IMR-90 (cell line): ENCODE measurements around the gene KIF20A. TPM values are rescaled to one million over a fixed set of nuclear protein-coding genes. Genes with fewer than 3 reads are reported as not detected.

Source experiments
- ATAC-seq: fragments of 200-7000 bp; cut with Tn5 transposase; 2 replicates; pipeline ENCODE4 v1.9.1; 2020; ENCODE audit warnings: low read depth, mild to moderate bottlenecking, moderate library complexity
- BruUV-seq: library from RNA; stranded (reverse); fragments of 400-500 nt; replicated peaks from 2 replicates; lab custom pipeline; 2021; lab: Mats Ljungman, UMichigan
- CTCF ChIA-PET: fragments of 300-600 bp; formaldehyde crosslinking; extraction: SDS; loops from one replicate; lab custom pipeline; 2021; ENCODE audit warnings: antibody characterized with exemption; lab: Yijun Ruan, JAX
- POLR2A ChIA-PET: fragments of 300-600 bp; sonication (Branson Sonifier 250); formaldehyde crosslinking; loops from one replicate; lab custom pipeline; 2022; ENCODE audit warnings: antibody characterized with exemption; ENCODE audit not compliant: unreplicated experiment; lab: Charles Lee
- DNase-seq: peaks from one replicate; pipeline ENCODE4 v3.0.0; 2013
- H2AFZ ChIP-seq: replicated peaks from 2 replicates; pipeline ENCODE3; 2013; ENCODE audit warnings: low read length, mild to moderate bottlenecking; ENCODE audit not compliant: poor library complexity
- H2AK5ac ChIP-seq: 2 replicates; pipeline ENCODE4 v1.6.1; 2013; ENCODE audit warnings: low read depth, low read length, inconsistent platforms
- H2AK9ac ChIP-seq: replicated peaks from 2 replicates; pipeline ENCODE3; 2013; ENCODE audit warnings: mild to moderate bottlenecking, low read depth, low read length, moderate library complexity; ENCODE audit not compliant: poor library complexity
- H2BK120ac ChIP-seq: 2 replicates; pipeline ENCODE4 v1.6.1; 2013; ENCODE audit warnings: low read depth, low read length, inconsistent platforms
- H2BK15ac ChIP-seq: 3 replicates; pipeline ENCODE4 v1.6.1; 2013; ENCODE audit warnings: low read depth, low read length, inconsistent platforms
- H2BK20ac ChIP-seq: 2 replicates; pipeline ENCODE4 v1.6.1; 2013; ENCODE audit warnings: low read depth, mild to moderate bottlenecking, inconsistent platforms, low read length, moderate library complexity
- H2BK5ac ChIP-seq: 2 replicates; pipeline ENCODE4 v1.6.1; 2013; ENCODE audit warnings: mild to moderate bottlenecking, low read depth, low read length, inconsistent platforms; ENCODE audit not compliant: poor library complexity, severe bottlenecking
- H3K14ac ChIP-seq: replicated peaks from 2 replicates; pipeline ENCODE4 v1.6.1; 2013; ENCODE audit warnings: low read depth, low read length, inconsistent platforms
- H3K18ac ChIP-seq: 2 replicates; pipeline ENCODE4 v1.6.1; 2013; ENCODE audit warnings: low read depth, low read length, control low read depth
- H3K23ac ChIP-seq: 2 replicates; pipeline ENCODE4 v1.6.1; 2013; ENCODE audit warnings: low read depth, low read length, inconsistent platforms
- H3K27ac ChIP-seq: 2 replicates; pipeline ENCODE4 v1.5.1; 2013; ENCODE audit warnings: mild to moderate bottlenecking, control low read depth, low read length; ENCODE audit not compliant: insufficient read depth
- H3K27me3 ChIP-seq: 2 replicates; pipeline ENCODE4 v1.6.1; 2013; ENCODE audit warnings: low read length; ENCODE audit not compliant: control insufficient read depth, insufficient read depth
- H3K36me3 ChIP-seq: 2 replicates; pipeline ENCODE4 v1.6.1; 2013; ENCODE audit warnings: low read length, mixed read lengths; ENCODE audit not compliant: control insufficient read depth, insufficient read depth
- H3K4ac ChIP-seq: 2 replicates; pipeline ENCODE4 v1.6.1; 2013; ENCODE audit warnings: low read depth, low read length, inconsistent platforms
- H3K4me1 ChIP-seq: 2 replicates; pipeline ENCODE4 v1.6.1; 2013; ENCODE audit warnings: low read length, mixed read lengths; ENCODE audit not compliant: control insufficient read depth, insufficient read depth
- H3K4me2 ChIP-seq: 2 replicates; pipeline ENCODE4 v1.6.1; 2013; ENCODE audit warnings: low read depth, mild to moderate bottlenecking, control low read depth, low read length, moderate library complexity
- H3K4me3 ChIP-seq: 2 replicates; pipeline ENCODE4 v1.5.1; 2013; ENCODE audit warnings: low read depth, mild to moderate bottlenecking, control low read depth, low read length, moderate library complexity; ENCODE audit not compliant: insufficient read depth
- H3K56ac ChIP-seq: 2 replicates; pipeline ENCODE4 v1.6.1; 2013; ENCODE audit warnings: low read length, inconsistent platforms; ENCODE audit not compliant: insufficient read depth; ENCODE audit errors: extremely low read depth
- H3K79me1 ChIP-seq, 2 experiments: 2 replicates each; pipeline ENCODE4 v1.6.1; 2013; ENCODE audit warnings: low read length in 2 of 2, inconsistent platforms in 1 of 2, low read depth in 1 of 2
- H3K9ac ChIP-seq: 2 replicates; pipeline ENCODE4 v1.6.1; 2013; ENCODE audit warnings: low read depth, low read length, control low read depth
- H3K9me1 ChIP-seq: 2 replicates; pipeline ENCODE4 v1.6.1; 2013; ENCODE audit warnings: low read length, inconsistent platforms; ENCODE audit not compliant: insufficient read depth
- H3K9me3 ChIP-seq: 2 replicates; pipeline ENCODE4 v1.6.1; 2013; ENCODE audit warnings: low read length; ENCODE audit not compliant: control insufficient read depth, insufficient read depth
- H4K20me1 ChIP-seq: 2 replicates; pipeline ENCODE4 v1.6.1; 2013; ENCODE audit warnings: low read length, inconsistent platforms; ENCODE audit not compliant: insufficient read depth
- H4K5ac ChIP-seq: 2 replicates; pipeline ENCODE4 v1.6.1; 2013; ENCODE audit warnings: mild to moderate bottlenecking, low read depth, low read length, control low read depth
- H4K8ac ChIP-seq, 2 experiments: 2 replicates each; pipeline ENCODE4 v1.6.1; 2013; ENCODE audit warnings: low read depth in 2 of 2, low read length in 2 of 2, control low read depth in 1 of 2, inconsistent platforms in 1 of 2
- H4K91ac ChIP-seq: 2 replicates; pipeline ENCODE4 v1.6.1; 2013; ENCODE audit warnings: low read depth, low read length, inconsistent platforms; ENCODE audit not compliant: insufficient read depth
- BHLHE40 ChIP-seq: fragments of 150-350 bp; IDR thresholded peaks from 2 replicates; pipeline ENCODE4 v1.6.1; 2016; ENCODE audit warnings: mild to moderate bottlenecking, low read depth, low read length
- CEBPB ChIP-seq: IDR thresholded peaks from 2 replicates; pipeline ENCODE4 v1.6.1; 2012; ENCODE audit warnings: low read depth, low read length, improper control_type of control experiment
- CHD1 ChIP-seq: IDR thresholded peaks from 2 replicates; pipeline ENCODE4 v1.6.1; 2012; ENCODE audit warnings: low read depth, low read length, improper control_type of control experiment
- ELK1 ChIP-seq: fragments of 150-350 bp; IDR thresholded peaks from 2 replicates; pipeline ENCODE4 v1.6.1; 2016; ENCODE audit warnings: low read depth, mild to moderate bottlenecking, low read length, moderate library complexity, borderline replicate concordance
- FOS ChIP-seq: fragments of 150-350 bp; IDR thresholded peaks from 2 replicates; pipeline ENCODE4 v1.6.1; 2016; ENCODE audit warnings: low read depth, low read length
- MAFK ChIP-seq: IDR thresholded peaks from 2 replicates; pipeline ENCODE4 v1.6.1; 2012; ENCODE audit warnings: low read depth, low read length, improper control_type of control experiment
- MAZ ChIP-seq: IDR thresholded peaks from 2 replicates; pipeline ENCODE4 v1.6.1; 2012; ENCODE audit warnings: low read depth, mild to moderate bottlenecking, low read length, improper control_type of control experiment, moderate library complexity, borderline replicate concordance
- MXI1 ChIP-seq: IDR thresholded peaks from 2 replicates; pipeline ENCODE4 v1.6.1; 2012; ENCODE audit warnings: low read depth, mild to moderate bottlenecking, low read length, moderate library complexity, borderline replicate concordance
- NFE2L2 ChIP-seq: fragments of 150-350 bp; IDR thresholded peaks from 2 replicates; pipeline ENCODE4 v1.6.1; 2016; ENCODE audit warnings: low read depth, mild to moderate bottlenecking, low read length
- POLR2A ChIP-seq: IDR thresholded peaks from 2 replicates; pipeline ENCODE4 v1.6.1; 2012; ENCODE audit warnings: mild to moderate bottlenecking, low read depth, low read length
- RAD21 ChIP-seq: IDR thresholded peaks from 2 replicates; pipeline ENCODE4 v1.6.1; 2012; ENCODE audit warnings: low read length, improper control_type of control experiment
- RCOR1 ChIP-seq: IDR thresholded peaks from 2 replicates; pipeline ENCODE4 v1.6.1; 2012; ENCODE audit warnings: mild to moderate bottlenecking, low read length, improper control_type of control experiment; ENCODE audit not compliant: insufficient replicate concordance
- RFX5 ChIP-seq: IDR thresholded peaks from 2 replicates; pipeline ENCODE4 v1.8.0; 2012; ENCODE audit warnings: low read depth, mild to moderate bottlenecking, low read length, moderate library complexity
- SMC3 ChIP-seq: fragments of 150-350 bp; IDR thresholded peaks from 2 replicates; pipeline ENCODE4 v1.6.1; 2016; ENCODE audit warnings: low read depth, mild to moderate bottlenecking, antibody characterized with exemption, low read length, moderate library complexity
- WGBS, 2 experiments: methylation state at CpG; one replicate each; pipeline versions ENCODE4 v1.1.5 to v1.1.7; 2013; ENCODE audit warnings: missing lambda C conversion rate in 2 of 2; ENCODE audit not compliant: insufficient read length in 1 of 2; ENCODE audit errors: extremely low coverage in 2 of 2; 5-methylcytosine and 5-hydroxymethylcytosine counted together
- dilution Hi-C: fragments of 300-500 bp; cut with HindIII; formaldehyde crosslinking; loops from one replicate; pipeline ENCODE4 v1.14.3; 2018; ENCODE audit warnings: low sequenced_read_pairs; ENCODE audit not compliant: unreplicated experiment
- in situ Hi-C: fragments of 300-500 bp; cut with MboI; formaldehyde crosslinking; loops from 3 replicates; pipeline ENCODE4 v1.14.3; 2019; ENCODE audit warnings: low sequenced_read_pairs, inconsistent platforms, mixed read lengths
- intact Hi-C: fragments of 100-400 bp; cut with micrococcal nuclease; formaldehyde crosslinking; loops from 2 replicates; pipeline ENCODE4 v1.10.0; 2022
- polyA plus RNA-seq, 3 experiments: library from polyadenylated mRNA; depleted of rRNA; stranded (reverse); fragments of >200 nt; gene quantifications; 2 replicates each; pipeline ENCODE4 v1.2.3, GENCODE V29; 2012; ENCODE audit warnings: low replicate concordance in 1 of 3
- total RNA-seq: library from RNA; depleted of rRNA; stranded (reverse); fragments of >200 nt; gene quantifications from 2 replicates; pipeline ENCODE4 v1.2.3, GENCODE V29; 2012
- TF ChIP-seq, protein P1 (sequence below): fragments of 150-350 bp; IDR thresholded peaks from 2 replicates; pipeline ENCODE4 v1.6.1; 2017; ENCODE audit warnings: mild to moderate bottlenecking, antibody characterized with exemption, low read length, low read depth
- TF ChIP-seq, protein P2 (sequence below): conservative IDR thresholded peaks from 2 replicates; pipeline ENCODE4 v1.5.1; 2012; ENCODE audit warnings: mild to moderate bottlenecking, low read depth, low read length, improper control_type of control experiment

KIF20A gene
- total and polyA plus RNA-seq, 2 of the 4 experiments (the other 2 are of a cell fraction): 42.0 to 106 TPM

DNA sequence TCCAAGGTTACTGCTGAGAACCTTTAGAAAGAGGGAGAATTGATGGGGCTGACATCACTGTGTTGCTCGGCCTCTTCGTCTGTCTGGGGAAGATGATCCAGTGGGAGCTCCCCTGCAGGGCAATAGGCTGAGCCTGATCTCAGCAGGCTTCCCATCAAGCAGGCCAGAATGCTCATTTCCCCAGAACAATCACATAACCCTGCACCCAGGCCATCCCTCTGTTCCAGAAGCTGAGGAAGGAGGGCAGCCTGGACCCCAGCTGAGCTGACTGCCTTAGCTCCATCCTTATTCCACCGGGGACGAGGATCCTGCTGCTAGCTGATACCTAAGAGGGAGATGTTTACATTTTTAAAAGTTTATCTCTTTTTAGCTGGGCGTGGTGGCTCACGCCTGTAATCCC, 45.8 kb downstream of the KIF20A start:
- Histone ChIP-seq H2BK5ac (no peak overlapping the region), H4K91ac (no peak overlapping the region), H3K9me3 (peaks cover 7% of the 10 kb centered on the region), H4K8ac (no peak overlapping the region), H3K9ac (no peak overlapping the region), H2BK20ac (no peak overlapping the region), H3K4me3 (no peak overlapping the region), H3K27ac (no peak overlapping the region), H3K27me3 (peaks cover 10% of the 10 kb centered on the region), H2BK15ac (no peak overlapping the region), H3K79me1 (no peaks in the 10 kb centered on the region), H4K5ac (no peak overlapping the region), H3K9me1 (no peaks in the 10 kb centered on the region), H3K4me2 (no peak overlapping the region), H2BK120ac (no peak overlapping the region), H2AK9ac (no peak overlapping the region), H3K14ac (no peak overlapping the region), H3K4ac (no peak overlapping the region), H3K36me3 (no peaks in the 10 kb centered on the region), H2AFZ (no peak overlapping the region), H4K20me1 (no peaks in the 10 kb centered on the region), H3K18ac (no peak overlapping the region), H3K56ac (no peak overlapping the region), H2AK5ac (no peak overlapping the region), H3K23ac (no peak overlapping the region), H3K4me1 (no peaks in the 10 kb centered on the region)
- dilution Hi-C loops (no loop called here), in situ Hi-C loops (loop anchor here (10.0 kb wide), 1 partner anchor 190 kb away; no protein-coding TSS in a partner anchor), intact Hi-C loops (no loop called here)
- ChIA-PET POLR2A (no interaction called here), CTCF (interaction anchor here (1.7 kb wide), 1 partner anchor 187 kb away, joined by 3 read pairs; no protein-coding TSS in a partner anchor)
- BruUV-seq: no TSS peak
- no CpG with 5 or more reads among the region's 6 CpGs for WGBS, 2 experiments
- ATAC-seq (no peak), DNase-seq (no peak)
- TF ChIP-seq, protein P1, sequence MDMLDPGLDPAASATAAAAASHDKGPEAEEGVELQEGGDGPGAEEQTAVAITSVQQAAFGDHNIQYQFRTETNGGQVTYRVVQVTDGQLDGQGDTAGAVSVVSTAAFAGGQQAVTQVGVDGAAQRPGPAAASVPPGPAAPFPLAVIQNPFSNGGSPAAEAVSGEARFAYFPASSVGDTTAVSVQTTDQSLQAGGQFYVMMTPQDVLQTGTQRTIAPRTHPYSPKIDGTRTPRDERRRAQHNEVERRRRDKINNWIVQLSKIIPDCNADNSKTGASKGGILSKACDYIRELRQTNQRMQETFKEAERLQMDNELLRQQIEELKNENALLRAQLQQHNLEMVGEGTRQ: no peak
- TF ChIP-seq RCOR1 (no peak), ELK1 (no peak), MAFK (no peak), BHLHE40 (no peak), POLR2A (no peak), CEBPB (no peak), SMC3 (no peak), NFE2L2 (no peak), MAZ (no peak), CHD1 (no peak), FOS (no peak), RFX5 (no peak), RAD21 (no peak), MXI1 (no peak)
- TF ChIP-seq, protein P2, sequence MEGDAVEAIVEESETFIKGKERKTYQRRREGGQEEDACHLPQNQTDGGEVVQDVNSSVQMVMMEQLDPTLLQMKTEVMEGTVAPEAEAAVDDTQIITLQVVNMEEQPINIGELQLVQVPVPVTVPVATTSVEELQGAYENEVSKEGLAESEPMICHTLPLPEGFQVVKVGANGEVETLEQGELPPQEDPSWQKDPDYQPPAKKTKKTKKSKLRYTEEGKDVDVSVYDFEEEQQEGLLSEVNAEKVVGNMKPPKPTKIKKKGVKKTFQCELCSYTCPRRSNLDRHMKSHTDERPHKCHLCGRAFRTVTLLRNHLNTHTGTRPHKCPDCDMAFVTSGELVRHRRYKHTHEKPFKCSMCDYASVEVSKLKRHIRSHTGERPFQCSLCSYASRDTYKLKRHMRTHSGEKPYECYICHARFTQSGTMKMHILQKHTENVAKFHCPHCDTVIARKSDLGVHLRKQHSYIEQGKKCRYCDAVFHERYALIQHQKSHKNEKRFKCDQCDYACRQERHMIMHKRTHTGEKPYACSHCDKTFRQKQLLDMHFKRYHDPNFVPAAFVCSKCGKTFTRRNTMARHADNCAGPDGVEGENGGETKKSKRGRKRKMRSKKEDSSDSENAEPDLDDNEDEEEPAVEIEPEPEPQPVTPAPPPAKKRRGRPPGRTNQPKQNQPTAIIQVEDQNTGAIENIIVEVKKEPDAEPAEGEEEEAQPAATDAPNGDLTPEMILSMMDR: no peak
